Stimulated activated CD4-positive, alpha-beta T cell treated with anti-CD3 and anti-CD28 coated beads, Interleukin-2, amount 100 ng/mL, for 4 hours (primary cell): ENCODE data around the gene ZNF446.
A peak's percentile ranks its signal among the peaks of the same experiment; 100 is the strongest.
"Not testable (repeated sequence)": the region's sequence is repeated elsewhere in the genome, so short reads cannot be mapped to it uniquely, and the experiment has no call there.

Source experiments
- DNase-seq: peaks from one replicate; pipeline ENCODE4 v3.0.0-alpha.2; 2020; ENCODE audit warnings: low read depth

The ZNF446 gene

DNA sequence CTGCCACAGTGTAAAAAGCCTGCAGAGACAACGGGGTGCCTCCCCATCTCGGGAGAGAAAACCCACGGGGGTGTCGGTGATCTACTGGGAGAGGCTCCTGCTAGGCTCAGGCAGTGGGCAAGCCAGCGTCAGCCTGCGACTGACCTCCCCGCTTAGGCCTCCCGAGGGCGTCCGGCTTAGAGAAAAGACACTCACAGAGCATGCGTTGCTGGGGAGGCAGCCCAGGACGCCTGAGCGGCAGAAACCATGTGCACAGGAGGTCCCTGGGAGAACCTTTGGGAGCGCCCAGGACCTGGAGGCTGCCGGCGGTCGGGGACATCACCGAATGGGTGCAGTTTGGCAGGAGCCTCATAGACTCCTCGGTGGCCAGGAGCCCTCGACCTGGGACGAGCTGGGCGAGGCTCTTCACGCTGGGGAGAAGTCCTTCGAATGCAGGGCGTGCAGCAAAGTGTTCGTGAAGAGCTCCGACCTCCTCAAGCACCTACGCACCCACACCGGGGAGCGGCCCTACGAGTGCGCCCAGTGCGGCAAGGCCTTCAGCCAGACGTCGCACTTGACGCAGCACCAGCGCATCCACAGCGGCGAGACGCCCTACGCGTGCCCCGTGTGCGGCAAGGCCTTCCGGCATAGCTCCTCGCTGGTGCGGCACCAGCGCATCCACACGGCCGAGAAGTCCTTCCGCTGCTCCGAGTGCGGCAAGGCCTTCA is 5.2 kb upstream of the ZNF446 start:
- DNase-seq, result not testable (repeated sequence)

DNA sequence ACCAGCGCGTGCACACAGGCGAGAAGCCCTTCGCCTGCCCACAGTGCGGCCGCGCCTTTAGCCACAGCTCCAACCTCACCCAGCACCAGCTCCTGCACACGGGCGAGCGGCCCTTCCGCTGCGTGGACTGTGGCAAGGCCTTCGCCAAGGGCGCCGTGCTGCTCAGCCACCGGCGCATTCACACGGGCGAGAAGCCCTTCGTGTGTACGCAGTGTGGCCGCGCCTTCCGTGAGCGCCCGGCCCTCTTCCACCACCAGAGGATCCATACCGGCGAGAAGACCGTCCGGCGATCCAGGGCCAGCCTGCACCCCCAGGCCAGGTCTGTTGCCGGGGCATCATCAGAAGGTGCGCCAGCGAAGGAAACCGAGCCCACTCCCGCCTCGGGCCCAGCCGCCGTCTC is 4.4 kb upstream of the ZNF446 start:
- DNase-seq, result no peak

DNA sequence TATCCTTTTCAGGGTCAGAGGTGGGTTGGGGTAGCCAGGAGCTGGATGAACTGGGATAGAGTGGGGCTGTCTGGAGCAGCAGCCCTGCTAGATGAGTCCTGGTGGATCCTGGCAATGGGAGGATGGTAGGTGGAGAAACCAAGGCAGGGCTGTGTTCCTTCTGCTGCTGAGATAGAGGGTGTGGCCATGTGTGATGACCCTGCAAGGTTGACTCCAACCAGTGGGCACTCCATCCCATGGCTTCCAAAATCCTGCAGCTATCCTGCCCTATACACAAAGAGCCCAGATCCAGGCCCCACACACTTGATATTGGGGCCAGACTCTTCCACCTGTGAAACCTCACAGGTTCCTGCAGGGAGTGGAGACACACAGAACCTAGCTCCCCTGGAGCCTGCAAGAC is 2.4 kb upstream of the ZNF446 start:
- no peak for DNase-seq

DNA sequence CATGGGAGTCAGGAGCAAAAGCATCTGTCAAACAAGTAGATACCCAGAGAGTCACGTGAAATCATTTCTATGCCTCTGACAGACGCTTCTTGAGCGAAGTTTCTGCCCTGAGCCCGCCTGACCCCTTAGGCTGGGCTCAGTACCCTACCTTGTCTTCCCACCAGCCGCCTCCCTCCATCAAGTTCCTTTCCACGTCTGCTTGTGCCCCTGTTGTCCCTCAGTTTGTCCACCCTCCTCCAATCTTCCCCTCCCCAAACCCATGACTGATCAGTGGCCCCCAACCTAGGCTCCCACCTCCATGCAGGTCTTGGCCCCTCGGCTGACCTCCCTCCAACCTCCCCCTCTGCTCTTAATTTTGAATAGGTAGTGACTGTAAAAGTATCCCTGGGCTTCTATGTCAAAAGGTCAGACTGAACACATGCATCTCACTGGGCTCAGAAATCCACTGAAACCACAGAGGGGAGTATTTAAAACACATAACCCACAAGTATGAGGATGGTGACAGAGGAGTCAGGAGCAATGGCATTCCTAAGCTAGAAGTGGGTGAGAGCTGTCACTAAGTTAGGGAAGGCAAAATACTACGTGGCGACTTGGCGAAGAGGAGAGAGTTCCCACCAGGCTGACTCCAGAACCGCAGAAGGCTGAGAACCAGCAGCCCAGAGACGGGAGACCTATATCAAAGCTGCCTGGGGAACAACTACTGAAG is 1.7 kb upstream of the ZNF446 start:
- DNase-seq, result no peak

DNA sequence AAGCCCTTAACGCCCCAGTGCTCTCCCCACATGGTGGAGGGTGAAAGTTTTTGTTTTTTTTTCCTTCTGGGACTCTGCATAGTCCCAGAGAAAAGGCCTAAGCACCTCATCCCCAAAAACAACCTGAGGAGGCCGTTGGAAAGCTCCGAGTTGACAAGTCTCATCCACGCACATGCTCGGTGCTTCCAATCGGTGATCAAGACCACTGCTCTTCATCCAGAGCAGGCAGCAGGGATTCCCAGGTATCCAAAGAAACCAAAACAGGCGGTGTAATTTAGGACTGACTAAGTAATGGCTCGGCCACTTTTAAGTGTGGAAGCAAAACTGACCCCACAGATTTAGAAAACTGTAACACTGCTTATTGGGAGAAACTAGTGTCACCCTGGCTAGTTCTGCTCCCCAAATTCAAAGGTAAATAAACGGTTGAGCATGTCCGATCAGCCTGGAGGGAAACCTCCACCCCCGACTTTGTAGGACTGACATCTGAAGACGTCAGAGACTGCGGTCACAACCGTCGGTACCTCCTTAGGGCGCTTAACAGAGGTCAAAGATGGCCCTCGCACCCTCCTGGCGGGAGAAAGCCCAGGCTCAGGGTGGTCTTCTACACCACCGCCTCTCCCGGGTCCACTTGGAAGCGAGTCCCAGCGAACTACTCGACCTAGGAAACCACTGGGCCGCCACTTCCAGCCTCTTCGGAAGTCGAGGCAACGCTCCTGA is 997 bp upstream of the ZNF446 start:
- no peak for DNase-seq

DNA sequence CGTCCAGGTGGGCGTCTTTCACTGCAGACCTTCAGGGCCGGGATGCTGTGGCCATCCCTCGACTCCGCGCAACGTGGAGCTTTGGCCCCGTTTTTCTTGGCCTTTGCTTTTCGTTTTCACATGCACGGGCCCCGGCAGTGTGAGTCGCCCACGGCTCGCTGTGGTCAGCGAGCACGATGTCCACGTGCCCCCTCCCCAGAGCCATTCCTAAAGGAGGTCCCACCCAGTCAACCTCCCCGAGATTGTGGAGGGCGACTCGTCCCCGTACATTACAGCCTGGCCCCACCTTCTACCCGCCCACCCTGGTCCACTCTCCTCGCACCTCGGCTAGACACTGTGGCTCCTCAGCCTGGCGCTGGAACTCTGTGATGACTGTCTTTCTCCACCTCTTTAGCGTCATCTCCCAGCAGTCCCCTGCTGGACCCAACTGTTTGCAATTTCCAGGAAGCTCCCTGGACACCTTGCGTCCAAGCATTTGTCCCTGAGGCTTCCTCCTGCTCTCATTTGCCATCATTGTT is 405 bp downstream of the ZNF446 start:
- DNase-seq, result no peak

DNA sequence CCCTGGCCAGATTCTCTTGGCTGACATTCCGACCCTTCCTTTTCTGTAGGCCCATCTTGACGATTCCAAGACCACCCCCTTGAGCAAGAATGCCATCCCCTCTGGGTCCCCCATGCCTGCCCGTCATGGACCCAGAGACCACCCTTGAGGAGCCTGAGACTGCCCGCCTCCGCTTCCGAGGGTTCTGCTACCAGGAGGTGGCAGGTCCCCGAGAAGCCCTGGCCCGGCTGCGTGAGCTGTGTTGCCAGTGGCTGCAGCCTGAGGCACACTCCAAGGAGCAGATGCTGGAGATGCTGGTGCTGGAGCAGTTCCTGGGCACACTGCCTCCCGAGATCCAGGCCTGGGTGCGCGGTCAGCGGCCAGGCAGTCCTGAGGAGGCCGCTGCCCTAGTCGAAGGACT is 978 bp downstream of the ZNF446 start:
- no peak for DNase-seq

DNA sequence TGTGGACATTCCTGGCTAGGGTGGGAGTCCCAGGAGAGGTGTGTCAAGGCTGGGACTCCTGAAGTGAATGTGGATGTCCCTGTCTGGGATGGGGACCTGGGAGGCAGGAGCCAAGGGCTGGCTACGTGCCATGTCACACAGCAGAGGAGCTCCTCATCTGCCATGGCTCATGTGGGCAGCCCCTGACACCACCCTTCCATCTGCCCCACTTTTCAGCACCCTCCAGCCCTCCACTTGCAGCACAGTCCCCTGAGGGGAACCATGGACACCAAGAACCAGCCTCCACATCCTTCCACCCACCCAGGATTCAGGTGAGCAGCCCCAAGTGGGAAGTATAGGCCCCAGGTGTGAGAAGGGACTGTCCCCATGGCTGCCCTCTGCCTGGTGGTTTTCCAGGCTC is 1.7 kb downstream of the ZNF446 start:
- DNase-seq, result no peak

DNA sequence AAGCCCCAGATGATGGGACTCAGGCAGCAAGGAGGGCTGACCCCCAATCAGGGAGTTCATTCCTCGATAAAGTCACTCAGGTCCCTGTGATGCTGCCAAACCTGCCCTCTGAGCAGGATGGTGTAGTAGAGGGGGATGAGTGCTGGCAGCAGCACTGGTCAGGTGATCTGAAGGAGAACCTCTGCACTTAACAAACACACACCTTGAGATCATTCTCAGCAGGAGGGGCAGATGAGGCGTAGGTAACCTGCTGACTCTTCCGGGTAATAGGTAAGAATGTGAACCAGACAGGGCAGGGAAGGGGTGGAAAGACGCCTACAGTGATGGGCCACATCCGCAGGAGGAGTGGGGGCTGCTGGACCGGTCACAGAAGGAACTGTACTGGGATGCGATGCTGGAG is 3.2 kb downstream of the ZNF446 start:
- no peak for DNase-seq

DNA sequence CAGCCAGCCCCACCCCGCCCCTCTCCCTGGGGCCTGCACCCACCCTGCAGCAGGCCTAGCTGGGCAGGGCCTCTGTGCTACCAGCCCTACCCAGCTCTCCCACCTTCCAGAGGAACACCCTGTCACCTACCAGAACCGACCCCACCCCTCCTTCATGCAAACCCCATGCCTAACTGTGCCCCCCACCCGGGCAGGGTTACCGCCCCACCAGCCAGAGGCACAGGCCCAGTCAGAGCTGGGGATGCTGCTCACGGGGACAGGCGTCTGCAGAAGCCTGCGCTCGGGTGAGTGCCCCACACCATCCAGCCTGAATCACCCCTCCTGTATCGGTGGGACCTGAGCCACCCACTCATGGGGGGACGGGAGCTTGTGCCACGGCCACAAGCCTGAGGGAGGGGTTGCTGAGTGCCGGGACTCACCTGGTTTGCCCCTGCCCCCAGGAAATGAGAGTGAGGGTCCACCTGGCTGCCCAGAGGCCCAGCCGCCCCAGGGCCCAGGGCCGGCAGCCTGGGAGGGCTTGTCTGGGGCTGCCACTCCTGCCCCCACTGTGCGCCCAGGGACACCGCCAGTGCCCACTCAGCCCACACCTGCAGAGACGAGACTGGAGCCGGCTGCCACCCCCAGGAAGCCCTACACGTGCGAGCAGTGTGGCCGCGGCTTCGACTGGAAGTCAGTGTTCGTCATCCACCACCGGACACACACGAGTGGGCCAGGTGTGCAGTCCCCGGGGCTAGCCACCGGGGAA is 3.8 kb downstream of the ZNF446 start:
- DNase-seq, result no peak

DNA sequence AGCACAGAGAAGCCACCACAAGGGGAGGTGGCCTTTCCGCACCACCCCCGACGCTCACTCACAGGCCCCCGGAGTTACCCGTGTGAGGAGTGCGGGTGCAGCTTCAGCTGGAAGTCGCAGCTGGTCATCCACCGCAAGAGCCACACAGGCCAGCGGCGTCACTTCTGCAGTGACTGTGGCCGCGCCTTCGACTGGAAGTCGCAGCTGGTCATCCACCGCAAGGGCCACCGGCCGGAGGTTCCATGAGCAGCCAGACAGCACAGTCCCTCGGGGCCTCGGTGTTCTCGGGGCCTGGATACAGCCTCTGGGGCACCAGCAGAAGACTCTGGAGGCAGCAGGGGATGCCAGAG is 4.3 kb downstream of the ZNF446 start:
- no peak for DNase-seq

DNA sequence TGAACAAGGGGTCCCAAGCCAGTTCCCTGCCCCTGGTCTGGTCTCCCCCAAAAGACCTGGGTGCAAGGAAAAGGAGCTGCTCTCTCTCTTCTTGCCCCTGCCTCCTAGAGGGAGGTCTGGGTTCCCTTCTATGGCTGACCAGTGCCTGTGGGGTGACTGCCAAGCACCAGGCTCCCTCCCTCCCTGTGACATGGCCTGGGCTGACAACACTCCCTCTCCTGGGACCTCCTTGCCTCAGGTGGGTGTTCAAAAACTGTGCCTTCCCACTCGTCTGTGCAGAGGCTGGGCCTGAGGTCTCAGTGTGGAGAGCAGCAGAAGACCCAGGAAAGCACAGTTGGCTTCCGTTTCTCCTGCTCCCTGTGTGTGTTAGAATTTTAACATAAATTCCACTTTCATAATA is 4.7 kb downstream of the ZNF446 start:
- DNase-seq, result no peak

DNA sequence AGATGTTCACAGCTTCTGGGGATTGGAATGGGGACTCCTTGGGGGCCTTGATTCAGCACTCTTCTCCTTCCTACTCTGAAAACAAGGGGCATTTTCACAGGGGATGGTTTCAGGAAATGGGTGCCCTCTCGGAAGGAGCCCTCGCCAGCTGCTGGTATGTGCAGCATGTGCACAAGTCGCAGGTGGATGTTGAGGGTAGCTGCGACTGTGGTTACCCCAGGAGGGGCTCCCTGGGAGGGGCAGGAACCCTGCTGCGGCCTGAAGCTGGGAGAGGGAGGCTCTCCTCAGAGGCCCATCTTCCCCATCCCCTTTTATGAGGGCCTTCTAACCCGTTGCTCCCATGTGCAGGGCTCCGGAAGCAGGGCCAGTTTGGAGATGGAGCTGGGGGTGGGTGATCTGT is 6.2 kb downstream of the ZNF446 start:
- no peak for DNase-seq

DNA sequence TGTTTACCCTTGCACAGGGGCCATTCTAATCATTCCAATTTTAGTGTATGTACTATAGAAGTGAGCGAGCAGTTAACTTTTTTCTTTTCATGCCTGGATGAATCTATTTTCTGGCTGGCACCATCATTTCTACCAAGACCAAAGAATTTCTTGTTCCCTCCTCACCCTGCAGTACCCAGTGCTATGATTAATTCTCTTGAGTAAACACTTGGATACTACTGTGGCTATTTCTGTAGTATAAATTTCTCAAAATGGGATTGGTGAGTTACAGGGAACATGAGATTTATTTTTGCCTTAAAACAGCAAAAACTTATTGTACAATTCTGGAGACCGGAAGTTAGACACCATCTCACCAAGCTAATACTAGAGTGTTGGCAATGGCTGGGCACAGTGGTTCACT is 7.6 kb downstream of the ZNF446 start:
- DNase-seq, result no peak

DNA sequence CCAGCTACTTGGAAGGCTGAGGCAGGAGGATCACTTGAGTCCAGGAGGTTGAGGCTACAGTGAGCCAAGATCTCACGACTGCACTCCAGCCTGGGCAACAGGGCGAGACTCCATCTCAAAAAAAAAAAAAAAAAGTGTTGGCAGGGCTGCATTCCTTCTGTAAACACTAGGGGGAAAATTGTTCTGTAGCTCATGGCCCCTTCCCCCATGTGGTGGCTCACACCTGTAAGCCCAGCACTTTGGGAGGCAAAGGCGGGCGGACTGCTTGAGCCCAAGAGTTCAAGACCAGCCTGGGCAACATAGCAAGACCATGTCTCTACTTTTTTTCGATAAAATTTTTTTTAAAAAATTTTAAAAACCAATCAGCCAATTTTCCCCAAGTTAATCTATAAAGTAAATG is 8.2 kb downstream of the ZNF446 start:
- not testable (repeated sequence) for DNase-seq

DNA sequence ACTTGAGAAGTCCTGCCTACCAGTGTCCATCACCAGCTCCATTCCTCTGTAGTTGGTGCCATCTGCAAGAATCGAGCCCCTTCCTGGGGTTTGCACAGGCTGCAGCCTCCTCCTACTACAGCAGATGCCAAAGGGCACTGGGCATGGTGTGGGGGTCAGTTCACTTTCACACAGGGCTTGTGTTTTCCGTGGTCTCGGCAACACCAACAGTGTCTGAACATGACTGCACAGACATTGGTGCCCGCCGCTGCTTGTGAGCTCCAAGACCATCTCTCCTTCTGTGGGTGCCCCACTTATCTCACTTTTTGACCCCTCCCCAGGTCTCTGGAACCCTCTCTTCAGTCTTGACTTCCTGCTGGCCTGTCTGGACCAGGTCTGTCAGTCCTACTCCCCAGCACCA is 15.2 kb downstream of the ZNF446 start:
- DNase-seq, result no peak

DNA sequence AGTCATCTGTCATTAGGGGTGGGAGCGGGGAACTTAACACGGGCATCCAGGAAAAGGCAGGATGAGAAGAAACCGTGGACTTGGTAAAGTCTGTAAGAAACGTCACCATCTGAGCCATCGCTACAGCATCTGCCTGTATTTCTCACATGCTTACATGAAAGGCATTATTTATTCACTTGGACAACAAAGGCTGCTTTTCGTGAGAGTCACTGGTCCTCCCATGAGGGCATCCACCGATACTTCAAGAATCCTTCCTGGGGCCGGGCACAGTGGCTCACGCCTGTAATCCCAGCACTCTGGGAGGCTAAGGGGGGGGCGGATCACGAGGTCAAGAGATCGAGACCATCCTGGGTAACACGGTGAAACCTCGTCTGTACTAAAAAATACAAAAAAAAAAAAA is 16.1 kb downstream of the ZNF446 start:
- DNase-seq, result no peak

DNA sequence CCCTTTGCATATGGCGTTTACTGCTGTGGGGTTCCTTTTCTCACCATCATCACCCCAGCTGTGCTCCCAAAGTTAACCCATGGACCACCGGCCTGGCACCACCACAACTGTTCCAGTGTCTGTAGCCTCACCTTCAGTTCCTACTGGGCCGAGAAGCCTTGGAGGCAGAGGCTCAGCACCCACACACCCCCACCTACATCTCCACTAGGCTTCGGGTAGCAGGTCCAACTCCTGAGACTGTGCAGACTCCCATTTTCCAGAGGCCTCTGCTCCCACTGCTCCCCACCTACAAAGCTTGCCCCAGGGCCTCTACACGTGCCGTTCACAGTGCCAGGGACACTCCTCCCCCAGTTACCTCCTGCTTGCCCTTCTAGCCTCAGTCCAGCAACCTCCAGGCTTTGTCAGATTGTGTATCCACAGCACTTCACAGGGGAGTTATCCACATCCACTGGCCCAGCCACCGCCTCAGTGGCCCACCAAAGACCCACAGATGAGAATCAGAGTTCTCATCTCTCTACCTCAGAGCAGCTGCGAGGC is 21.6 kb downstream of the ZNF446 start:
- no peak for DNase-seq

DNA sequence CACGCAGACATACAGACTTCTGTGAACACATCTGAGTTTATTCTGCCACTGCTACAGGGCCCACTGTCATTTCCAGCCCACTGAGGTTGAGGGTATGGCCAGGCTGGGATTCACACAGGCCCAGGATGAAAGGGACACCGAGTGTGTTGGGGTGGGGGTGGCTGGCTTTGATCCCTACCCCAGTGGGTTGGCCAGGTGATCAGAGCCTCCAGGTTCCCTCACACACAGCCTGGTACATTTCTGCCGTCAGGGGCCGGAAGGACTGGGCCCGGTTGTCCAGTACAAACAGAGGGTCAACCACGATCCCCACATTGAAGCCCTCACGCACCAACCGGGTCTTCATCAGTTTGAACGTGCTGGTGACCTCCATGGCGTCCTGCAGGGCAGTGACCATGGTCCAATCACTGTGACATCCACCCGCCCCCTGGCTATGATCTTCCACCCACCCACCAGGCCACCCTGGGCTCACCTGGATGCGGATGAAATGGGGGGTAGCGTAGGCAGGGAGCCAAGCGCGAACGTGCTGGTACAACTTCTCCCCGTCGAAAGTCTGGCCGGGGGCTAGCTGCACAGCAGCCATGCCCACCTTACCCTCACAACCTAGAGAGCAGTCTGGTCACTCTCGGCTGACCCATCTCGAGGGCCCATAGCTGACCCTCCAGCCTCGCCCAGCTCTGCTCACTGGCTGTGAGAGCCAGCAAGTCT is 22.3 kb downstream of the ZNF446 start:
- DNase-seq, result no peak

DNA sequence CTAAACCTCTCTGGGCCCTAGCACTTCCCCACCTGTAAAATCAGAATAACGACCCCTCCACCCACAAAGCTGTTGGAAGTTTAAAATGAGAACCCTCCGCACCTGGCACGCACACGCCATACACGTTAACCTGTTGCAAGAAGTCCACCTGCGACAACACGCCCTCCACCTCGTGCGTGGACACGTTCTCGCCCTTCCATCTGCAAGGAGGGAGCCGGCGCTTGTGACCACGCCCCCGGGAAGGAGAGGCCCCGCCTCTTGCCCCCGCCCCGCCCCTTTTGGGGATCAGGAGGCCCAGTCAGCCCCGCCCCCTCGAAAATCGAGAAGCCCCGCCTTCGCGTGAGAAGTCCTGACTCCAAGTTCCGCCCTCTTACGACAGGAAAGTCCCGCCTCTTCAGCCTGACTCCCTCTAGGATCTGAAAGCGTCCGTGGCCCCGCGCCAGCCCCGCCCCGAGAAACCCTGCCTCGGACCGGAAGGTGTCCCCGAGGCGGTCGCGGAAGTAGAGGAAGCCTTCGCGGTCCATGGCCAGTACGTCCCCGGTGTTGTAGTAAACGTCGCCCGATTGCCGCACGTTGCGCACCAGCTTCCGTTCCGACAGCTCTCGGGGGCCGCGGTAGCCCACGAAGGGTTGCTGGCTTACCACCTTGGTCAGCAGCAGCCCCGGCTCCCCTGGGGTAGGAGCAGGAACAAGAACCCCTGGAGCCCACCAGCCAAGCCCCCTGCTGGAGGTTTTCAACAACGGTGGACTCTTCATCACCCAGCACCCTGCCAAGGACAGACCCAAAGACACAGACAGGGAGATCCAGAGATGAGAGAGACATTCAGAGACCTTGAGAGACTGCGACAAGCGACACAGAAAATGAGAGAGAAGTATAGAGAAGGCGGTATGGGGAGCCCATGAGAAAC is 23.1 kb downstream of the ZNF446 start:
- DNase-seq, result peak; percentile 95

DNA sequence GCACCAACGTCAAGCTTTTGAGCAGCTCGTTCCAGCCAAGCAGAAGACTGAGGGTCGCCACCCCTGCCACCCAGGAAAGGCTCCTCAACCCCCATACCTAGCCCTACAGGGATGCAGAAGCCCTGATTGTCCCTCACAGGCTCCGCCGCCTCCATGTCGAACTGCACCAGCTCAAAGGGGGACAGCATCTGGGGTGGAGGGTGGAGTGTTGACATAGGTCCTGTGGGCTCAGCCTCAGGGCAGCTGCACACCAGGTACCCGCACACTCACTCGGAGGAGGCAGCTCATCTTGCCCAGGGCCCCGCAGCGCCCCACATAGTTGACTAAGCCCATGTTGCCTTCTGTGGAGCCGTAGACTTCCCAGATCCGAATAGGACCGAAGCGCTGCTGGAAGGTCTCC is 24.1 kb downstream of the ZNF446 start:
- DNase-seq, result no peak
